B cell (primary cell): ENCODE results near the gene FAM81A. TPM values are rescaled to one million over a fixed set of nuclear protein-coding genes. Genes with fewer than 3 reads are reported as not detected.

Experiments
- ATAC-seq: fragments of 200-7000 bp; cut with Tn5 transposase; one replicate; pipeline ENCODE4 v1.10.0; 2021; ENCODE audit warnings: low read depth, mild to moderate bottlenecking, moderate number of reproducible peaks, moderate library complexity
- CTCF ChIA-PET: fragments of 350-600 bp; sonication (Branson Sonifier 250); formaldehyde crosslinking; loops from one replicate; lab custom pipeline; 2021; ENCODE audit warnings: antibody characterized with exemption, inconsistent platforms; lab: Charles Lee
- POLR2A ChIA-PET: fragments of 350-600 bp; sonication (Branson Sonifier 250); formaldehyde crosslinking; loops from one replicate; lab custom pipeline; 2021; ENCODE audit warnings: antibody characterized with exemption; lab: Charles Lee
- DNase-seq: peaks from one replicate; pipeline ENCODE4 v3.0.0; 2013
- H2AFZ ChIP-seq: 2 replicates; pipeline ENCODE4 v1.6.1; 2012; ENCODE audit warnings: mild to moderate bottlenecking, low read depth, low read length; ENCODE audit not compliant: insufficient read depth, poor library complexity, severe bottlenecking
- H3K27ac ChIP-seq, 2 donors: 1 replicate in 1 of 2; 2 replicates in 1 of 2; pipeline ENCODE4 v1.5.1; 2012 to 2013; ENCODE audit warnings: low read length in 2 of 2, mild to moderate bottlenecking in 2 of 2, moderate library complexity in 1 of 2
- H3K27me3 ChIP-seq, 4 experiments: fragments of 200-600 bp in 1 of 4; sonication (generic) in 1 of 4; replicated peaks in 1 of 4; 1 replicate in 2 of 4; 2 replicates in 2 of 4; pipeline versions ENCODE4 v1.6.1 to v1.7.0; 2013 to 2016; ENCODE audit warnings: low read length in 3 of 4, mild to moderate bottlenecking in 2 of 4, mixed read lengths in 1 of 4, moderate library complexity in 1 of 4; ENCODE audit not compliant: insufficient read depth in 4 of 4, control insufficient read depth in 3 of 4; ENCODE audit errors: control extremely low read depth in 1 of 4
- H3K36me3 ChIP-seq, 2 experiments: replicated peaks in 1 of 2; 1 replicate in 1 of 2; 2 replicates in 1 of 2; pipeline versions ENCODE4 v1.6.1 to v1.7.1; 2013; ENCODE audit warnings: low read length in 1 of 2; ENCODE audit not compliant: insufficient read depth in 2 of 2, control insufficient read depth in 1 of 2; ENCODE audit errors: control extremely low read depth in 1 of 2, extremely low read depth in 1 of 2
- H3K4me1 ChIP-seq, 2 donors: fragments of 200-600 bp in 1 of 2; sonication (generic) in 1 of 2; 1 replicate in 1 of 2; 2 replicates in 1 of 2; pipeline versions ENCODE4 v1.5.1 to v1.6.1; 2013 to 2017; ENCODE audit warnings: low read length in 2 of 2; ENCODE audit not compliant: control insufficient read depth in 2 of 2, insufficient read depth in 2 of 2
- H3K4me2 ChIP-seq: replicated peaks from 2 replicates; pipeline ENCODE3; 2012; ENCODE audit warnings: mild to moderate bottlenecking, low read depth, low read length; ENCODE audit not compliant: poor library complexity, severe bottlenecking
- H3K4me3 ChIP-seq, 5 experiments: fragments of 200-600 bp in 1 of 5; sonication (generic) in 1 of 5; 1 replicate in 3 of 5; 2 replicates in 2 of 5; pipeline versions ENCODE4 v1.5.1 to v1.7.0; 2011 to 2016; ENCODE audit warnings: low read length in 4 of 5, mild to moderate bottlenecking in 4 of 5, low read depth in 2 of 5, control low read depth in 1 of 5, moderate library complexity in 1 of 5; ENCODE audit not compliant: insufficient read depth in 1 of 5; ENCODE audit errors: control extremely low read depth in 1 of 5, extremely low read depth in 1 of 5
- H3K79me2 ChIP-seq: fragments of 200-600 bp; sonication (generic); one replicate; pipeline ENCODE4 v1.6.0; 2016; ENCODE audit warnings: low read length; ENCODE audit not compliant: control insufficient read depth, insufficient read depth
- H3K9ac ChIP-seq: fragments of 200-600 bp; sonication (generic); 2 replicates; pipeline ENCODE4 v1.6.1; 2017; ENCODE audit warnings: mild to moderate bottlenecking, low read length, moderate library complexity
- H3K9me3 ChIP-seq, 3 donors: one replicate each; pipeline versions ENCODE4 v1.6.1 to v1.7.1; 2013; ENCODE audit warnings: low read length in 2 of 3; ENCODE audit not compliant: control insufficient read depth in 2 of 3, insufficient read depth in 1 of 3; ENCODE audit errors: control extremely low read depth in 1 of 3
- H4K20me1 ChIP-seq: 2 replicates; pipeline ENCODE4 v1.6.0; 2012; ENCODE audit warnings: mild to moderate bottlenecking, low read length; ENCODE audit not compliant: insufficient read depth, control insufficient read depth, poor library complexity, severe bottlenecking
- H3K27ac Mint-ChIP-seq: one replicate; pipeline ENCODE4 v1.8.0; 2021; ENCODE audit warnings: mixed read lengths
- H3K27me3 Mint-ChIP-seq: one replicate; pipeline ENCODE4 v1.8.0; 2021; ENCODE audit warnings: mixed read lengths
- H3K4me1 Mint-ChIP-seq: one replicate; pipeline ENCODE4 v1.8.0; 2021; ENCODE audit warnings: mixed read lengths
- H3K4me3 Mint-ChIP-seq: one replicate; pipeline ENCODE4 v1.8.0; 2021; ENCODE audit warnings: mixed read lengths
- H3K9me3 Mint-ChIP-seq: one replicate; pipeline ENCODE4 v1.8.0; 2022; ENCODE audit warnings: mixed read lengths; ENCODE audit not compliant: insufficient read depth
- EZH2 ChIP-seq: IDR thresholded peaks from 2 replicates; pipeline ENCODE4 v1.6.1; 2012; ENCODE audit warnings: borderline replicate concordance, low read depth, mild to moderate bottlenecking, moderate library complexity, low read length; ENCODE audit not compliant: insufficient read depth, poor library complexity, severe bottlenecking
- WGBS: methylation state at CpG from one replicate; pipeline ENCODE4 v1.1.5; 2013; ENCODE audit warnings: missing lambda C conversion rate; ENCODE audit not compliant: insufficient coverage; 5-methylcytosine and 5-hydroxymethylcytosine counted together
- intact Hi-C: fragments of 100-400 bp; cut with micrococcal nuclease; formaldehyde crosslinking; loops from one replicate; pipeline ENCODE4 v1.10.0; 2022
- polyA plus RNA-seq: library from polyadenylated mRNA; depleted of rRNA; stranded (reverse); fragments of >200 nt; gene quantifications from 2 replicates; pipeline ENCODE4 v1.2.3, GENCODE V29; 2012
- total RNA-seq, 2 donors: library from RNA; stranded (reverse); fragments of 120-200 nt in 1 of 2; gene quantifications; 1 replicate in 1 of 2; 2 replicates in 1 of 2; pipeline versions ENCODE4 v1.2.3 to v1.2.4, GENCODE V29; 2013 to 2022
- TF ChIP-seq, protein P1 (sequence below): fragments of 200-600 bp; IDR thresholded peaks from one replicate; pipeline ENCODE4 v1.8.0; 2022; ENCODE audit warnings: antibody characterized with exemption, mild to moderate bottlenecking

Gene FAM81A
- total and polyA plus RNA-seq, 2 donors (not counting 1 experiment from before 2014, with no cell fraction given), result 2.0 to 3.9 TPM

GRCh38 chr15:59392299-59392698, 45.7 kb upstream of the FAM81A start:
- Mint-ChIP-seq H3K9me3 (no peaks in the 10 kb centered on the region), H3K27ac (no peak overlapping the region), H3K27me3 (no peaks in the 10 kb centered on the region), H3K4me3 (no peak overlapping the region), H3K4me1 (peaks cover 36% of the 10 kb centered on the region)
- no peak for TF ChIP-seq EZH2
- TF ChIP-seq, protein P1, sequence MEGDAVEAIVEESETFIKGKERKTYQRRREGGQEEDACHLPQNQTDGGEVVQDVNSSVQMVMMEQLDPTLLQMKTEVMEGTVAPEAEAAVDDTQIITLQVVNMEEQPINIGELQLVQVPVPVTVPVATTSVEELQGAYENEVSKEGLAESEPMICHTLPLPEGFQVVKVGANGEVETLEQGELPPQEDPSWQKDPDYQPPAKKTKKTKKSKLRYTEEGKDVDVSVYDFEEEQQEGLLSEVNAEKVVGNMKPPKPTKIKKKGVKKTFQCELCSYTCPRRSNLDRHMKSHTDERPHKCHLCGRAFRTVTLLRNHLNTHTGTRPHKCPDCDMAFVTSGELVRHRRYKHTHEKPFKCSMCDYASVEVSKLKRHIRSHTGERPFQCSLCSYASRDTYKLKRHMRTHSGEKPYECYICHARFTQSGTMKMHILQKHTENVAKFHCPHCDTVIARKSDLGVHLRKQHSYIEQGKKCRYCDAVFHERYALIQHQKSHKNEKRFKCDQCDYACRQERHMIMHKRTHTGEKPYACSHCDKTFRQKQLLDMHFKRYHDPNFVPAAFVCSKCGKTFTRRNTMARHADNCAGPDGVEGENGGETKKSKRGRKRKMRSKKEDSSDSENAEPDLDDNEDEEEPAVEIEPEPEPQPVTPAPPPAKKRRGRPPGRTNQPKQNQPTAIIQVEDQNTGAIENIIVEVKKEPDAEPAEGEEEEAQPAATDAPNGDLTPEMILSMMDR, result no peak
- Histone ChIP-seq H4K20me1 (no peaks in the 10 kb centered on the region), H3K36me3 (no peaks in the 10 kb centered on the region), H3K4me1 (peaks cover 30 to 38% of the 10 kb centered on the region in 2 donors), H3K9me3 (no peaks in the 10 kb centered on the region), H3K9ac (no peak overlapping the region), H3K27ac (no peak overlapping the region), H3K27me3 (no peaks in the 10 kb centered on the region), H3K4me3 (no peak overlapping the region), H3K79me2 (no peaks in the 10 kb centered on the region), H3K4me2 (no peak overlapping the region), H2AFZ (no peak overlapping the region)
- no peak for DNase-seq
- ChIA-PET POLR2A (no interaction called here), CTCF (interaction anchor here (1.1 kb wide), 1 partner anchor 18 kb away, joined by 4 read pairs; no protein-coding TSS in a partner anchor)
- ATAC-seq, result no peak
- intact Hi-C loops, result no loop called here
- 91% methylated on average over 4 of the region's 5 CpGs for WGBS

DNA sequence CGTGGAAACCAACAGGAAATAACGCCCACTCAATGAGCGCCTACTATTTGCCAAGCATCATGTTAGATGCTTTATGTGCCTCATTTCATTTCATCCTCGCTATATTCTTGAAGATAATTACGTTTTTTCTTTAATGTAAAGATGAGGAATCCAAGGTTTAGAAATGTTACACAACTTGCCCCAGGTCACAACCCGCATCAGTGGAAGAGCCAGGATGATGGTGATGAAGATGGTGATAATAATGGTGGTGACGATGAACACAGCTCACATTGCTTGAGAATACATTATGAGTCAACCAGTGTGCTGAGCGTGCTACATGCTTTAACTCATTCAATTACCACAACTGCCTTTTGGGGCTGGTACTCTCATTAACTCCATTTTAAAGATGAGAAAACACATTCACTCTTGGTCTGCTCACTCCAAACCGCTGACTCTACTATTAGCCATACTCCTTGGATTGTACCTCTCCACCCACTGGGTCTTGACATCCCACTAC, 43.8 kb upstream of the FAM81A start:
- Histone ChIP-seq H2AFZ (no peak overlapping the region), H3K4me2 (no peak overlapping the region), H3K79me2 (no peaks in the 10 kb centered on the region), H3K36me3 (no peaks in the 10 kb centered on the region), H3K4me1 (peaks cover 49 to 57% of the 10 kb centered on the region in 2 donors), H3K9ac (no peak overlapping the region), H3K27me3 (no peaks in the 10 kb centered on the region), H3K9me3 (no peaks in the 10 kb centered on the region), H3K27ac (no peak overlapping the region), H4K20me1 (no peaks in the 10 kb centered on the region), H3K4me3 (no peak overlapping the region)
- Mint-ChIP-seq H3K27ac (no peak overlapping the region), H3K9me3 (no peaks in the 10 kb centered on the region), H3K4me1 (peaks cover 52% of the 10 kb centered on the region), H3K27me3 (no peaks in the 10 kb centered on the region), H3K4me3 (no peak overlapping the region)
- intact Hi-C loops, result no loop called here
- DNase-seq (no peak), ATAC-seq (no peak)
- 95% methylated on average over 8 of the region's 9 CpGs for WGBS
- POLR2A ChIA-PET, result no interaction called here
- CTCF ChIA-PET, result interaction anchor here (0.8 to 0.9 kb wide), 2 partner anchors 10 to 18 kb away, joined by 4 read pairs; no protein-coding TSS in a partner anchor
- TF ChIP-seq EZH2, result no peak
- TF ChIP-seq, protein P1, result no peak
